Measurements from ENCODE around the gene CCNI. TPM values are rescaled to one million over a fixed set of nuclear protein-coding genes. Genes with fewer than 3 reads are reported as not detected.
"Not testable (repeated sequence)": the region's sequence is repeated elsewhere in the genome, so short reads cannot be mapped to it uniquely, and the experiment has no call there.

The CCNI gene
- total RNA-seq, 1 experiment from 2014 or later: 105 TPM

DNA sequence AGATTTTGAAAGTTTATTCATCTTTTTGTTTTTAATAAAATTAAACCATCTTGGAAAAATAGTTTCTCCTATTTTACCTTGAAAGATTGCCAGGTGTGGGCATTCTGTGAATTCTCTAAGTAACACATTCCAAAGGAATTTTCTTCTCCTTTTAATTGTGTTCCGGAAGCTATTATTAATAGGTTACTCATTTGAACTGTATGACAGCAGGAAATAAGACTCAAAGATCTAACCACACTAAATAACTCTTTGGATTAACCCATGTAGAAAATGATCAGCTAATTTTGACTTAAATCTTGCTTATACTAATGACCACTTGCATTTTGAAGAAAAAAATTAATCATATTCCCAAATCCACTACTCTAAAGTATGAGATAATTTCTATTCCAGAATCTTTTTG lies 17.6 kb upstream of the CCNI start:
- Histone ChIP-seq H3K36me3 (ENCODE audit: insufficient read depth, low read length) (no peaks in the 10 kb centered on the region), H3K4me2 (ENCODE audit: low read depth, low read length, poor library complexity, severe bottlenecking) (no peak overlapping the region), H3K4me3 (ENCODE audit: low read length) (no peak overlapping the region), H3K4me1 (ENCODE audit: low read length) (no peaks in the 10 kb centered on the region), H3K27ac (ENCODE audit: low read length) (no peak overlapping the region), H3K79me2 (ENCODE audit: low read length) (no peaks in the 10 kb centered on the region), H3K9me3 (ENCODE audit: low read length) (no peaks in the 10 kb centered on the region), H2AFZ (ENCODE audit: low read length) (no peak overlapping the region), H4K20me1 (ENCODE audit: insufficient read depth, low read depth, low read length) (no peaks in the 10 kb centered on the region), H3K27me3 (ENCODE audit: low read length) (no peaks in the 10 kb centered on the region), H3K9ac (ENCODE audit: low read length) (no peak overlapping the region), H3K9me2 (replicated peaks; ENCODE audit: insufficient read depth, low read length) (no peaks in the 10 kb centered on the region)
- no peak for DNase-seq

DNA sequence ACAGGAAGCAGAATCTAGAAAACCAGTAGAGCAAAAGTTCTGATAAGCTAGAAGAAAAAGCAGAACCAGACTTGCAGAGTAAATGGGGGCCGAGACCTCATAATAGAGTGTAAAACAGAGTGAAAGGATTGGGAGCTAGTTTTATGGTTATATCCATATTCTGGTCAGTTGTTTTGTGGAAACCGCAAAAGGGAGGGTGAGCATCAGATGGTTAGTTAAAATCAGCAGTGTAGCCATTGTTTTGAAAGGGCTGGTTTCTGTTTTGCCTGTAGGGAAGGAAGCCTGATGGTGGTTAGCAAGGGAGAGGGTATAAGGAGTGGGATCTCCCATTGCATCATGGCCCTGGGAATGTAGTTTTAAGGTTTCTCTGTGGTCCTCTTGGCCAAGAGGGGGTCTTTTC lies 17.2 kb upstream of the CCNI start:
- no peaks in the 10 kb centered on the region for H3K27me3 ChIP-seq (ENCODE audit: low read length)
- no peak for DNase-seq
- no peaks in the 10 kb centered on the region for H3K36me3 ChIP-seq (ENCODE audit: insufficient read depth, low read length)
- H3K79me2 ChIP-seq (ENCODE audit: low read length): no peaks in the 10 kb centered on the region
- H4K20me1 ChIP-seq (ENCODE audit: insufficient read depth, low read depth, low read length): no peaks in the 10 kb centered on the region
- H2AFZ ChIP-seq (ENCODE audit: low read length): no peak overlapping the region
- H3K27ac ChIP-seq (ENCODE audit: low read length): no peak overlapping the region
- no peaks in the 10 kb centered on the region for H3K9me3 ChIP-seq (ENCODE audit: low read length)
- H3K4me2 ChIP-seq (ENCODE audit: low read depth, low read length, poor library complexity, severe bottlenecking): no peak overlapping the region
- H3K9me2 ChIP-seq (replicated peaks; ENCODE audit: insufficient read depth, low read length): no peaks in the 10 kb centered on the region
- H3K4me1 ChIP-seq (ENCODE audit: low read length): no peaks in the 10 kb centered on the region
- no peak overlapping the region for H3K9ac ChIP-seq (ENCODE audit: low read length)
- no peak overlapping the region for H3K4me3 ChIP-seq (ENCODE audit: low read length)

DNA sequence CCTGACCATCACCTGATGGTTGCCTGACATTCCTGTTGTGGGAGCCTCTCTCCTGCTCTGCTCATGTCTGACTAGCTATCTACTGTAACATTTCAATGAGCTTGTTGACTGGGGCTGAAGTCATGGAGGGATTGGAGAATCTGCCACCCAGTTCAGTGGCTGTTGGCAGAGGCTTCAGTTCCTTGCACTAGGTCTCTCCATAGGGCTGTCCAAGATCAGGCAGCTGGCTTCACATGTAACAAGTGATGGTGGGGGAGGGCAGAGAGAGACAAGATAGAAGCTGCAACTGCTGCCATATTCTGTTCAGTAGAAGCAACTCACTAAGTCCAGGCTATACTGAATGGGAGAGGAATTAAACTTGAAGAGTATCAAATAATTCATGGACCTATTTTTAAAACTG lies 14.1 kb upstream of the CCNI start:
- H3K4me2 ChIP-seq (ENCODE audit: low read depth, low read length, poor library complexity, severe bottlenecking): no peak overlapping the region
- H2AFZ ChIP-seq (ENCODE audit: low read length): no peak overlapping the region
- H3K27ac ChIP-seq (ENCODE audit: low read length): no peak overlapping the region
- no peak overlapping the region for H3K9ac ChIP-seq (ENCODE audit: low read length)
- no peak for DNase-seq
- no peaks in the 10 kb centered on the region for H3K79me2 ChIP-seq (ENCODE audit: low read length)
- H3K9me3 ChIP-seq (ENCODE audit: low read length): no peaks in the 10 kb centered on the region
- H3K4me3 ChIP-seq (ENCODE audit: low read length): no peak overlapping the region
- H3K36me3 ChIP-seq (ENCODE audit: insufficient read depth, low read length): no peaks in the 10 kb centered on the region
- no peaks in the 10 kb centered on the region for H3K27me3 ChIP-seq (ENCODE audit: low read length)
- H3K9me2 ChIP-seq (replicated peaks; ENCODE audit: insufficient read depth, low read length): no peaks in the 10 kb centered on the region
- no peaks in the 10 kb centered on the region for H3K4me1 ChIP-seq (ENCODE audit: low read length)
- no peaks in the 10 kb centered on the region for H4K20me1 ChIP-seq (ENCODE audit: insufficient read depth, low read depth, low read length)

DNA sequence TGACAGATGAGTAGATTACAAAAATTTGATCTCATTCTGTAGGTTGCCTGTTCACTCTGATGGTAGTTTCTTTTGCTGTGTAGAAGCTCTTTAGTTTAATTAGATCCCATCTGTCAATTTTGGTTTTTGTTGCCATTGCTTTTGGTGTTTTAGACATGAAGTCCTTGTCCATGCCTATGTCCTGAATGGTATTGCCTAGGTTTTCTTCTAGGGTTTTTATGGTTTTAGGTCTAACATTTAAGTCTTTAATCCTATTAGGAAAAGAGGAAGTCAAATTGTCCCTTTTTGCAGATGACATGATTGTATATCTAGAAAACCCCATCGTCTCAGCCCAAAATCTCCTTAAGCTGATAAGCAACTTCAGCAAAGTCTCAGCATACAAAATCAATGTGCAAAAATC lies 11.2 kb upstream of the CCNI start:
- not testable (repeated sequence) for H3K27me3 ChIP-seq (ENCODE audit: low read length); H3K4me1 ChIP-seq (ENCODE audit: low read length); H3K9ac ChIP-seq (ENCODE audit: low read length); H4K20me1 ChIP-seq (ENCODE audit: insufficient read depth, low read depth, low read length); H3K79me2 ChIP-seq (ENCODE audit: low read length); H3K27ac ChIP-seq (ENCODE audit: low read length); H3K9me2 ChIP-seq (replicated peaks; ENCODE audit: insufficient read depth, low read length); H3K9me3 ChIP-seq (ENCODE audit: low read length); DNase-seq; H3K4me2 ChIP-seq (ENCODE audit: low read depth, low read length, poor library complexity, severe bottlenecking); H2AFZ ChIP-seq (ENCODE audit: low read length); H3K4me3 ChIP-seq (ENCODE audit: low read length); H3K36me3 ChIP-seq (ENCODE audit: insufficient read depth, low read length)

DNA sequence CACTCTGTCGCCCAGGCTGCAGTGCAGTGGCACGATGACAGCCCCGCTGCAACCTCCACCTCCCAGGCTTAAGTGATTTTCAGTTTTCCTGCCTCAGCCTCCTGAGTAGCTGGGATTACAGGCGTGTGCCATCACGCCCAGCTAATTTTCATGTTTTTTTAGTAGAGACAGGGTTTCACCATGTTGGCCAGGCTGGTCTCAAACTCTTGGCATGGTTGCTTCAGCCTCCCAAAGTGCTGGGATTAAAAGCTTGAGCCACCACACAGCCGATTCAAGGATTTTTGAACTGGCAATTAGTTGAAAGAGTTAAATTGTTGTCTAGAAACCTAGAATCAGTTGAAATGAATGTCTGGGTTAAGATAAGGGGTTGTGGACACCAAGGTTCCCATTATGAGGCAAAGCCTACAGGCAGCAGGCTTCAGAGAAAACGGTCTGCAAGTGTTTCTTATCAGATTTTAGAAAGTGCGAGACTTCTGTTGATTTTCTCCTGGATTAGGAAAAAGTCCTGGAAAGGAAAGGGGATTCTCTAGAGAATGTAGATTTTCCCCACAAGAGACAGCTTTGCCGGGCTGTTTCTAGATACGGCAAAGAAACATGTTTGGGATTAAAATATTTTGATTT lies 8.3 kb upstream of the CCNI start:
- H3K27me3 ChIP-seq (ENCODE audit: low read length): no peaks in the 10 kb centered on the region
- H3K9ac ChIP-seq (ENCODE audit: low read length): no peak overlapping the region

DNA sequence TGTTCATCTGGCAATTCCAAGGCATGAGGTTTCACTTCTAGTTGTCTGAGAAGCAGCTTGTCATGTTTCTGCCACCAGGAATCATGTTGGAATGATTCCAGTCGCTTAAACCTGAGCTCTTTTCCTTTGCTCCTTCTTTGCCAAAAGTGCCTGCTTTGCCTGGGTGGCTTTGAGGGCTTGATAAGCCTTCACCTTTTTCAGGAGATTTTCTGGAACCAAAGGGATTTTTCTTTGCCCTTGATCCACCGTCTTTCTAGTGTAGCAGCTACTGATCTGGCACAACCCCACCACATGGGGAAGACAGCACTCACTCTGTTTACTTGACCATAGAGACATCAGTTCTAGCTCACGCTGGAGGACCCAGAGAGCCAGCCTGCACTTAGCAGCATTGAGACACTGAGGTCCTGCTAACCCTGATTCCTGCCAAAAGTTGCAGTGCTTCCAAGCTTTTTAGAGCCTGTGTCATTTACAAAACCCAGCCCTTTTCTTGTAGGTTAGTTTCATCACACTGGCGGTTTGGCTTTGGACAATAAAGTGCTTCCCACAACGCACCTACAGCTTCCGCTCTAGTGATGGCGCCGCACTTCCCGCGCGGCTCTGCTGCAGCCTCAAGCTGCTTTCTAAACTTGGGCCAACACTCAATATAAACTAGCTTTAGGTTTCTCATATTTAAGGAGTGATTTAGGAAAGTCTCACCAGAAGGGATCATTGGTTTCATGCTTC lies 7.3 kb upstream of the CCNI start:
- no peak overlapping the region for H2AFZ ChIP-seq (ENCODE audit: low read length)

More for the DNA sequence above, 8.3 kb upstream of the CCNI start:
- no peaks in the 10 kb centered on the region for H3K9me2 ChIP-seq (replicated peaks; ENCODE audit: insufficient read depth, low read length)
- H3K4me3 ChIP-seq (ENCODE audit: low read length): no peak overlapping the region
- no peak overlapping the region for H3K4me2 ChIP-seq (ENCODE audit: low read depth, low read length, poor library complexity, severe bottlenecking)
- no peaks in the 10 kb centered on the region for H3K36me3 ChIP-seq (ENCODE audit: insufficient read depth, low read length)
- no peaks in the 10 kb centered on the region for H3K79me2 ChIP-seq (ENCODE audit: low read length)
- peaks cover 9% of the 10 kb centered on the region for H3K4me1 ChIP-seq (ENCODE audit: low read length)
- H3K9me3 ChIP-seq (ENCODE audit: low read length): no peaks in the 10 kb centered on the region
- no peak for DNase-seq
- H4K20me1 ChIP-seq (ENCODE audit: insufficient read depth, low read depth, low read length): no peaks in the 10 kb centered on the region
- H3K27ac ChIP-seq (ENCODE audit: low read length): no peak overlapping the region
- H2AFZ ChIP-seq (ENCODE audit: low read length): no peak overlapping the region

DNA sequence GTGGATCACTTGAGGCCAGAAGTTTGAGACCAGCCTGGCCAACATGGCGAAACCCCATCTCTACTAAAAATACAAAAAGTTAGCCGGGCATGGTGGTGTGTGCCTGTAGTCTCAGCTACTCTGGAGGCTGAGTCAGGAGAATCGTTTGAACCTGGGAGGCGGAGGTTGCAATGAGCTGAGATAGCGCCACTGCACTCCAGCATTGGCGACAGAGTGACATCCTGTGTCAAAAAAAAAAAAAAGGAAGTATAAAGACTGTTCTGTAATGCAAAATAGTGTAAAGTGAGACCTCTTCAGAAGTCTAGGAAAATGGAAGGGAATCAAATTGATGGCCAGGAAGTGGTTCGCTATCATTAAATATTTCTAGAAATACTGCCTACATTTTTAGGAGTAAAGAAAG lies 5.0 kb upstream of the CCNI start:
- H3K4me2 ChIP-seq (ENCODE audit: low read depth, low read length, poor library complexity, severe bottlenecking): peak overlapping the region; percentile 44
- H2AFZ ChIP-seq (ENCODE audit: low read length); H4K20me1 ChIP-seq (ENCODE audit: insufficient read depth, low read depth, low read length); H3K9me3 ChIP-seq (ENCODE audit: low read length); H3K4me3 ChIP-seq (ENCODE audit: low read length); H3K79me2 ChIP-seq (ENCODE audit: low read length); H3K27ac ChIP-seq (ENCODE audit: low read length); H3K9me2 ChIP-seq (replicated peaks; ENCODE audit: insufficient read depth, low read length); H3K27me3 ChIP-seq (ENCODE audit: low read length); H3K36me3 ChIP-seq (ENCODE audit: insufficient read depth, low read length); H3K9ac ChIP-seq (ENCODE audit: low read length): not testable (repeated sequence)
- peak; percentile 56 for DNase-seq
- H3K4me1 ChIP-seq (ENCODE audit: low read length): peaks cover 17% of the 10 kb centered on the region

More for the DNA sequence above, 7.3 kb upstream of the CCNI start:
- no peak overlapping the region for H3K4me2 ChIP-seq (ENCODE audit: low read depth, low read length, poor library complexity, severe bottlenecking)
- no peak for DNase-seq
- H3K79me2 ChIP-seq (ENCODE audit: low read length): no peaks in the 10 kb centered on the region
- H3K27ac ChIP-seq (ENCODE audit: low read length): no peak overlapping the region
- no peaks in the 10 kb centered on the region for H3K36me3 ChIP-seq (ENCODE audit: insufficient read depth, low read length)
- no peaks in the 10 kb centered on the region for H3K9me2 ChIP-seq (replicated peaks; ENCODE audit: insufficient read depth, low read length)
- H3K4me1 ChIP-seq (ENCODE audit: low read length): peaks cover 9% of the 10 kb centered on the region
- no peaks in the 10 kb centered on the region for H3K9me3 ChIP-seq (ENCODE audit: low read length)
- no peaks in the 10 kb centered on the region for H3K27me3 ChIP-seq (ENCODE audit: low read length)
- H3K9ac ChIP-seq (ENCODE audit: low read length): no peak overlapping the region
- no peaks in the 10 kb centered on the region for H4K20me1 ChIP-seq (ENCODE audit: insufficient read depth, low read depth, low read length)
- no peak overlapping the region for H3K4me3 ChIP-seq (ENCODE audit: low read length)

DNA sequence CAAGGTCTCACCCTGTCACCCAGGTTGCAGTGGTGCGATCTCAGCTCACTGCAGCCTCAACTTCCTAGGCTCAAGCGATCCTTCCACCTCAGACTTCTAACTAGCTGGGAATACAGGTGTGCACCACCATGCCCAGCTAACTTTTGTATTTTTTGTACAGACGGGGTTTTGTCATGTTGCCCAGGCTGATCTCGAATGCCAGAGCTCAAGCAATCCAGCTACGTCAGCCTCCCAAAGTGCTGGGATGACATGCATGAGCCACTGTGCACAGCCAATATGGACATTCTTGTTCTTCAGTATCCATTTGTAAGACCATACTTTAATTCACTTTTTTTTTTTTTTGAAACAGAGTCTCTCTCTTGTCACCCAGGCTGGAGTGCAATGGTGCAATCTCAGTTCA lies 3.5 kb upstream of the CCNI start:
- Histone ChIP-seq H3K4me2 (ENCODE audit: low read depth, low read length, poor library complexity, severe bottlenecking) (no peak overlapping the region), H3K27me3 (ENCODE audit: low read length) (no peaks in the 10 kb centered on the region)
- DNase-seq: no peak

More for the DNA sequence above, 3.5 kb upstream of the CCNI start:
- Histone ChIP-seq H3K4me3 (ENCODE audit: low read length) (no peak overlapping the region), H3K27ac (ENCODE audit: low read length) (no peak overlapping the region), H3K9ac (ENCODE audit: low read length) (no peak overlapping the region), H2AFZ (ENCODE audit: low read length) (no peak overlapping the region), H3K9me2 (replicated peaks; ENCODE audit: insufficient read depth, low read length) (no peaks in the 10 kb centered on the region), H3K79me2 (ENCODE audit: low read length) (peaks cover 11% of the 10 kb centered on the region), H3K9me3 (ENCODE audit: low read length) (no peaks in the 10 kb centered on the region), H3K4me1 (ENCODE audit: low read length) (peaks cover 17% of the 10 kb centered on the region), H4K20me1 (ENCODE audit: insufficient read depth, low read depth, low read length) (peaks cover 4% of the 10 kb centered on the region; the same call in 1 of the 2 replicates), H3K36me3 (ENCODE audit: insufficient read depth, low read length) (no peaks in the 10 kb centered on the region)

All from Karpas-422 (cell line).